Neural crest cell (in vitro differentiated cells): ENCODE measurements around the gene DENND1A. TPM values are rescaled to one million over a fixed set of nuclear protein-coding genes. Genes with fewer than 3 reads are reported as not detected.

ENCODE experiments used
- DNase-seq: peaks from one replicate; pipeline ENCODE4 v3.0.0; 2021; ENCODE audit warnings: low read depth, mixed read lengths, low spot score
- H3K27ac Mint-ChIP-seq: one replicate; pipeline ENCODE4 v1.8.0; 2021; ENCODE audit warnings: mild to moderate bottlenecking, mixed read lengths; ENCODE audit not compliant: unreplicated experiment
- H3K27me3 Mint-ChIP-seq: 2 replicates; pipeline ENCODE4 v1.8.0; 2021; ENCODE audit warnings: low read depth, mild to moderate bottlenecking, mixed read lengths
- H3K36me3 Mint-ChIP-seq: 2 replicates; pipeline ENCODE4 v1.8.0; 2021; ENCODE audit warnings: low read depth, mild to moderate bottlenecking, mixed read lengths
- H3K4me1 Mint-ChIP-seq: 2 replicates; pipeline ENCODE4 v1.8.0; 2021; ENCODE audit warnings: mixed read lengths
- H3K4me3 Mint-ChIP-seq: one replicate; pipeline ENCODE4 v1.8.0; 2021; ENCODE audit warnings: mild to moderate bottlenecking, mixed read lengths
- H3K9me3 Mint-ChIP-seq: 2 replicates; pipeline ENCODE4 v1.8.0; 2021; ENCODE audit warnings: mixed read lengths
- CTCF ChIP-seq: fragments of 200-600 bp; sonication (generic); conservative IDR thresholded peaks from 2 replicates; pipeline ENCODE4 v1.5.0; 2021; ENCODE audit warnings: antibody characterized with exemption, mild to moderate bottlenecking
- total RNA-seq: library from RNA; stranded (reverse); gene quantifications from 2 replicates; pipeline ENCODE4 v1.2.1, GENCODE V29; 2021

Gene DENND1A
- total RNA-seq, 1 donor from 2014 or later = 17.8 TPM

GRCh38 chr9:123656565-123656964 is 273.4 kb downstream of the DENND1A start:
- no peak for TF ChIP-seq CTCF
- H3K9me3 Mint-ChIP-seq = peaks cover 2% of the 10 kb centered on the region
- H3K27me3 Mint-ChIP-seq = no peaks in the 10 kb centered on the region
- H3K27ac Mint-ChIP-seq = no peak overlapping the region
- DNase-seq = no peak
- H3K36me3 Mint-ChIP-seq = peaks cover 17% of the 10 kb centered on the region
- no peaks in the 10 kb centered on the region for H3K4me1 Mint-ChIP-seq
- no peak overlapping the region for H3K4me3 Mint-ChIP-seq

- DNase-seq = no peak
- Mint-ChIP-seq H3K4me3 (no peak overlapping the region), H3K36me3 (peaks cover 12% of the 10 kb centered on the region), H3K27me3 (no peaks in the 10 kb centered on the region), H3K9me3 (no peaks in the 10 kb centered on the region), H3K27ac (no peak overlapping the region), H3K4me1 (no peaks in the 10 kb centered on the region)
- TF ChIP-seq CTCF = no peak
Measured at GRCh38 chr9:123655681-123656423, 274.1 kb downstream of the DENND1A start.

- no peaks in the 10 kb centered on the region for H3K27me3 Mint-ChIP-seq
- H3K27ac Mint-ChIP-seq = no peak overlapping the region
- no peaks in the 10 kb centered on the region for H3K9me3 Mint-ChIP-seq
- no peak for TF ChIP-seq CTCF
- H3K4me1 Mint-ChIP-seq = no peaks in the 10 kb centered on the region
- peaks cover 8% of the 10 kb centered on the region for H3K36me3 Mint-ChIP-seq
- no peak for DNase-seq
- H3K4me3 Mint-ChIP-seq = no peak overlapping the region
Measured at GRCh38 chr9:123654994-123655637, 274.8 kb downstream of the DENND1A start.

GRCh38 chr9:123654218-123654993 is 275.5 kb downstream of the DENND1A start:
- Mint-ChIP-seq H3K4me1 (no peaks in the 10 kb centered on the region), H3K27ac (no peak overlapping the region), H3K36me3 (peaks cover 6% of the 10 kb centered on the region), H3K9me3 (no peaks in the 10 kb centered on the region), H3K27me3 (no peaks in the 10 kb centered on the region), H3K4me3 (no peak overlapping the region)
- DNase-seq = no peak
- TF ChIP-seq CTCF = no peak

GRCh38 chr9:123652416-123652815 is 277.5 kb downstream of the DENND1A start:
- Mint-ChIP-seq H3K4me3 (no peak overlapping the region), H3K27me3 (no peaks in the 10 kb centered on the region), H3K27ac (no peak overlapping the region), H3K9me3 (no peaks in the 10 kb centered on the region), H3K36me3 (peaks cover 2% of the 10 kb centered on the region), H3K4me1 (no peaks in the 10 kb centered on the region)
- TF ChIP-seq CTCF = no peak
- no peak for DNase-seq
